ENCODE results near the gene KLHL35. TPM values are rescaled to one million over a fixed set of nuclear protein-coding genes. Genes with fewer than 3 reads are reported as not detected.

KLHL35 gene
- total RNA-seq, 3 donors from 2014 or later, result 1.6 to 2.7 (median 2.6) TPM

DNA sequence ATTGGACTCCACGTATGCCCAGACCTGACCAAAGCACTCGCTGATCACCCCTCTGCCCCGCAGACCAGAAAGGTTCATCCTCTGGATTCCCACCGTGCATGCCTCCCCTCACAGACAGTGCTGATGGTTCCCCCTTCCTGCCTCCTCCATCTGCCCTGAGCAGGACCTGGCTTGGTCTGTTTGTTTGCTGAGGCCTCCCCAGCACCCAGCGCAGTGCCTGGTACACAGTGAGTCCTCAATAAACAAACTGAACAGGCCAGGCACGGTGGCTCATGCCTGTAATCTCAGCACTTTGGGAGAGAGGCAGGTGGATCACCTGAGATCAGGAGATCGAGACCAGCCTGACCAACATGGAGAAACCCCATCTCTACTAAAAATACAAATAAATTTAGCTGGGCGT is 57.4 kb downstream of the KLHL35 start:
- no peaks in the 10 kb centered on the region for H3K36me3 ChIP-seq
- DNase-seq (ENCODE audit: low spot score in 2 of 2), result no peak
- no peak overlapping the region for H3K4me3 ChIP-seq
- no peaks in the 10 kb centered on the region for H3K4me1 ChIP-seq
- H3K27me3 ChIP-seq, result no peaks in the 10 kb centered on the region
- H3K9me3 ChIP-seq, result no peaks in the 10 kb centered on the region
- no peak for TF ChIP-seq POLR2A (IDR thresholded peaks at IDR 0.05)
- TF ChIP-seq, protein P1, sequence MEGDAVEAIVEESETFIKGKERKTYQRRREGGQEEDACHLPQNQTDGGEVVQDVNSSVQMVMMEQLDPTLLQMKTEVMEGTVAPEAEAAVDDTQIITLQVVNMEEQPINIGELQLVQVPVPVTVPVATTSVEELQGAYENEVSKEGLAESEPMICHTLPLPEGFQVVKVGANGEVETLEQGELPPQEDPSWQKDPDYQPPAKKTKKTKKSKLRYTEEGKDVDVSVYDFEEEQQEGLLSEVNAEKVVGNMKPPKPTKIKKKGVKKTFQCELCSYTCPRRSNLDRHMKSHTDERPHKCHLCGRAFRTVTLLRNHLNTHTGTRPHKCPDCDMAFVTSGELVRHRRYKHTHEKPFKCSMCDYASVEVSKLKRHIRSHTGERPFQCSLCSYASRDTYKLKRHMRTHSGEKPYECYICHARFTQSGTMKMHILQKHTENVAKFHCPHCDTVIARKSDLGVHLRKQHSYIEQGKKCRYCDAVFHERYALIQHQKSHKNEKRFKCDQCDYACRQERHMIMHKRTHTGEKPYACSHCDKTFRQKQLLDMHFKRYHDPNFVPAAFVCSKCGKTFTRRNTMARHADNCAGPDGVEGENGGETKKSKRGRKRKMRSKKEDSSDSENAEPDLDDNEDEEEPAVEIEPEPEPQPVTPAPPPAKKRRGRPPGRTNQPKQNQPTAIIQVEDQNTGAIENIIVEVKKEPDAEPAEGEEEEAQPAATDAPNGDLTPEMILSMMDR (IDR thresholded peaks at IDR 0.05), result no peak
- TF ChIP-seq POLR2AphosphoS5 (IDR thresholded peaks at IDR 0.05), result no peak
- intact Hi-C loops (cut with DNase I; ENCODE audit: low total_unique reads), result no loop called here
- H3K27ac ChIP-seq, result no peak overlapping the region

DNA sequence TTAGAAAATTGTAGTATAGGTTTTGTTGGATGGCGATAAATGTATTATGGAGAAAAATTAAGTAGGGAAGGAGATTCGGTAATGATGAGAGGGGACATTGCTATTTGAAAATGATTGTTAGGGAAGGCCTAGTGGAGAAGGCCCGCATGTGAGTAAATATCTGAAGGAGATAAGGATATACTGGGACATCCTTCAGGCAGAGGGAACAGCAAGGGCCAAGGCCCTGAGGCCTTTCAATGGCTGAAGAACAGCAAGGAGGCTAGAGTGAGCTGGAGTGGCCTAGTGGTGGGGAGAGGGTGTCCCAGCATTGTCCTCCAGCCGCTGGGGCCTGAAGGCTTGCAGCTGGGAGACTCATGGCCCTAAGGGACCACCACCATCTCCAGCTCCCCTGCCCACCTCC is 58.4 kb downstream of the KLHL35 start:
- TF ChIP-seq POLR2AphosphoS5 (IDR thresholded peaks at IDR 0.05) (no peak), POLR2A (IDR thresholded peaks at IDR 0.05) (no peak)
- TF ChIP-seq, protein P1 (IDR thresholded peaks at IDR 0.05), result no peak
- Histone ChIP-seq H3K4me3 (no peak overlapping the region), H3K9me3 (no peaks in the 10 kb centered on the region), H3K27me3 (no peaks in the 10 kb centered on the region), H3K4me1 (no peaks in the 10 kb centered on the region), H3K27ac (no peak overlapping the region), H3K36me3 (no peaks in the 10 kb centered on the region)
- DNase-seq (ENCODE audit: low spot score in 2 of 2), result no peak
- intact Hi-C loops (cut with DNase I; ENCODE audit: low total_unique reads), result no loop called here

DNA sequence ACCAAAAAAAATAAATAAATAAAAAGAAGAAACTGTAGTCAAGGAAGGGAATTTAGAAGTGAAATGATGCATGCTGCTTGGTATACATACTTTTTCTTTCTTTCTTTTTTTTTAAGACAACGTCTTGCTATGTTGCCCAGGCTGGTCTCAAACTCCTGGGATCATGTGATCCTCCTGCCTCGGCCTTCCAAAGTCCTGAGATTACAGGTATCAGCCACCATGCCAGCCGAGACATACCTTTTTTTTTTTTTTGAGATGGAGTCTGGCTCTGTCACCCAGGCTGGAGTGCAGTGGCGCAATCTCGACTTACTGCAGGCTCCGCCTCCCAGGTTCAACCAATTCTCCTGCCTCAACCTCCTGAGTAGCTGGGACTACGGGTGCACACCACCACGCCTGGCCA is 59.8 kb downstream of the KLHL35 start:
- TF ChIP-seq POLR2A (IDR thresholded peaks at IDR 0.05), result no peak
- TF ChIP-seq POLR2AphosphoS5 (IDR thresholded peaks at IDR 0.05), result no peak
- TF ChIP-seq, protein P1 (IDR thresholded peaks at IDR 0.05), result no peak
- Histone ChIP-seq H3K4me1 (no peaks in the 10 kb centered on the region), H3K36me3 (no peaks in the 10 kb centered on the region), H3K27me3 (no peaks in the 10 kb centered on the region), H3K4me3 (no peak overlapping the region), H3K9me3 (no peaks in the 10 kb centered on the region), H3K27ac (peak overlapping the region in 1 of 2 donors; percentile 54)
- DNase-seq (ENCODE audit: low spot score in 2 of 2), result no peak
- intact Hi-C loops (cut with DNase I; ENCODE audit: low total_unique reads), result no loop called here

Other genes with a start within 250 kb of the KLHL35 start
- under 1 TPM in 1 of 3 donors, not detected in 2; 0.33 TPM for gene TPBGL, start 192.4 kb downstream of the KLHL35 start, total RNA-seq
- gene ARRB1, start 81.5 kb downstream of the KLHL35 start, total RNA-seq, result 10 to 100 TPM; 31.2 to 64.0 (median 42.3) TPM
- gene RPS3, start 33.7 kb downstream of the KLHL35 start, total RNA-seq, result 1,000 to 10,000 TPM; 1,024 to 2,406 (median 1,978) TPM
- gene GDPD5, start 92.7 kb upstream of the KLHL35 start, total RNA-seq, result 10 to 100 TPM; 10.5 to 25.9 (median 14.8) TPM
- 100 to 1,000 TPM; 168 to 264 (median 259) TPM for gene SERPINH1, start 129.1 kb upstream of the KLHL35 start, total RNA-seq
- gene MAP6, start 235.8 kb upstream of the KLHL35 start, total RNA-seq, result 1 to 10 TPM; 1.6 to 5.0 (median 2.6) TPM